GM20431 (cell line): Measurements from ENCODE around the gene BNC2.

ENCODE experiments used
- in situ Hi-C: fragments of 300-500 bp; cut with MseI, MboI; formaldehyde crosslinking; loops from one replicate; pipeline ENCODE4 v1.15.0; 2020; ENCODE audit warnings: low sequenced_read_pairs; ENCODE audit not compliant: unreplicated experiment

The BNC2 gene

GRCh38 chr9:16871336-16872151, 1.1 kb upstream of the BNC2 start:
- in situ Hi-C loops = no loop called here

DNA sequence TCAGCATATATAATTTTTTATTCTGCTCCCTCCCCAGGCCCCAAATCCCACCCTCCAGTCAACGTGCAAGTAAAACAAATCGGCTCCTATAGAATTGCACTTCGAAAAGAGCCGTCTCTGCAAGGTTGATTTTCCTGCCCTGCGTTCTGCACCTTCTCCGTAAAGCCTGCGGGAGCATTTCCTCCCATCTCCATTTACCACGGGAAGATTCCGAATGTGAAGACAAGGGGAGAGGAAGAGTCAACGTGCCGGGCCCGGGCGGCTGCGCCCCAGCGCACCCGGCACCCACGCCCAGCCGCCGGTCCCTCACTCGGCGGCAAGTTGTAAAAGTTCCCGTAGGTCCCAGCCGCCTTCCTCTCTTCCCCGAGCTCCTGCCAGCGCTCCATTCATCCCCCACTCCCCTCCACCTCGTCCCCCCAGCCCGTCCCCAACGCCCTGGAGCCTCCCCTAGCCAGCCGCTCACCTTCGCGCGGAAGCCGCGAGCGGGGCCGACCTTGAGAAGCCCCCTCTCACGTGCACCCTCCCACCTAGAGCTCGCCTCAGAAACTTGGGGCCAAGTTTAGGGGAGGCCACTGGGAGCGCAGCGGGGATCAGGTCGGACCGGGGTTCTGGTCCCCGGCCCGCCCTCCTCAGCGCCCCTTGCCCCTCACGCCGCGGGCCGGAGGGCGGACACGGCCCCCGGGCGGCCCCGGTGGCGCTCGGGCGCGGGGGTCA, 431 bp downstream of the BNC2 start:
- in situ Hi-C loops = no loop called here

DNA sequence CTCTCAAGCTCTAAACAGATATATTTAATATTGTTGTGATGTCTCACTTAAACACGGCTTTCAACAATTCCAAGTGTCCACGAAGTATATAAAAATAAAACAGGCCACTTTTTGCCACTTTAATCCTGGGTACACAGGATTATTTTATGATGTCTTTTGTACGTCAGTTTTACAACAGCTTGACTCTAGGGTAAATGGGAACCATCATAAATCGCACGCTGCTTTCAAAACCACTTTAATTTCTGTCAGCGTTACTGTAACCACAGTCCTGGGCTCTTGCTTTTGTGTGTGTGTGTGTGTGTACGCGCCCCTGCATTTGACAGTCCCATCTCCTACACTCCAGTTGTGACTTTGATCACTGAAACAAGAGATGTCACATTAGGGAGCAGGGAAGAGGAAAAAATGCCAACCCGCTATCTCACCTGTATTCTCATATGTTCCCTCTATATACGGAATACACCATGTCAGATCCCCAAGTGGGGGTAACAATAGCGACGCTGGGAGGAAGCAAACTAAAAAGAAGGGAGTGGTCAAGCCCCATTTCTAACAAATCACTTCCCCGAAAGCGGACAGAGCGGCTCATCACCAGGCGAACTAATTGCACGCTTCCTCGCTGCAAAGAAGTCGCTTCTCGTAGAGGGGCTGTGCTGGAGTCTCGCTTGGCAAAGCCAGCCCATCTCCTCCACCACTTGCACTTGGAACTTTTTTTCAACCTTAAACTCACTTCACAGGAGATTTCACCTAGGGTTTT, 1.2 kb downstream of the BNC2 start:
- in situ Hi-C loops = no loop called here

- in situ Hi-C loops = no loop called here
These were observed 1.8 kb downstream of the BNC2 start for GRCh38 chr9:16868701-16869100.

DNA sequence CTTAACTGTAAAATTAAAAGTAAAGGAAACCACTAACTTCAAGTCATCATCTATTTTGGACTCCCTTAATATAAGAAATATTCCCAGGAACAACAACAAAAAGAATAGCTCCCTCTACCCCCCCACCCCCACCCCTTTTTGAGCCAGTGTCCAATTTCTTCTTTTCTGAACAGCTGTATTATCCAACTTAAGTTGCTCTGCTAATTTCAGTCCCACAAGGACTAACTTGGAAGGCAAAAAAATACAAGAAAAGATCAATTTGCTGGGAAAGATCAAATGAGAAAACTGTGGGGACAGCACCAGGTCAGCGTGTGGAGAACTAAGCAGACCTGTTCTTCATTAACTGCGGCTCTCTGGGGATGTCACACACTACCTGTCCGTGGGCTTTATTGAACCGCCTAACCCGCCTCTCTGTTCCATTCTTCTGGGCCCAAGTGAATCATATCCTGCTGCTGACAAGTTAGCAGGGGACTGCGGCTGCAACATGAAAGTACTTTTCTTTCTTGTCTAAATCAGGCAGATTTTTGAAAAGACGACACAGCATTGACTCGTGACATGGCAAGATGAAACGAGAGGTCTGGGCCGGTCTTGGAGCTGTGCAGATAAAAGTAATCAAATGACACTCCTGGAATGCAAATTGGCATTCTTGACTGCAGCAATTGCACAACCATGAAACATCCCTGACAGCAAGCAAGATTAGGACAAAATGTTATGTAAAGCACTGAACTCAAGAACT, 2.7 kb downstream of the BNC2 start:
- in situ Hi-C loops = no loop called here

- in situ Hi-C loops = no loop called here
These were observed 3.9 kb downstream of the BNC2 start for GRCh38 chr9:16866587-16866986.

DNA sequence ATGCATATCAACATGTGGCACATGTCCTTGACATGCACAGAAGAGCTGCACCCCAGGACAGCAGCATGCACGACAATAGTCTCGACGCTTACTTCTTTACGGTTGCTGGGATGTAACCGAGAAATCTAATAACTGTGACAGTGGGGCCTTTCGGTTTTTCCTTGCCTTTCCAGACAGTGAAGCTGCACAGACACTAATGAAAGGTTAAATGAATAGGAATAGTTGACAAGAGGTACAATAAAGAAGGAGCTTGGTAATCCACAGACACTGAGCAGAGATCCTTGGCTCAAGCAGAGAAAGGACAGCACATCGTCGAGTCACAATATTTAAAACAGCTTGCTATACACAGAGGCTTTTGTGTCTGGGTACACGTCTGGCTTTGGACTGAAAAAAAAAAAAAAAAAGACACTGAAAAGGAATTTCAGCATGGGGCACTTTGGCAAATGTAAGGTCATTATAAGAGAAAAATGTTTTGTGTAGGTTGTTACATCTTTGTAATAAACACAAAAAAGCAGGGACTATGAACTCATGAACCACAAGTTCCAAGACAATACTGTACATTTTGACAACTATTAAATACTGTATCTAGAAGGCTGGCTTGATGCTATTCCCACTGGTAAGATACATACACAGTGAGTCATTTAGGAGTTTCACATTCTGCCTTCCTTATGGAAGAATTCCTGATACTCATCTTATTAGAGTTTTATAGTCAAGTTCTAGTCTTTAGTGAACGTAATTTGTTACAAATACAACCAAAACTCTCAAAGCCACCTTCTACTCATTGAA, 5.6 kb downstream of the BNC2 start:
- in situ Hi-C loops = no loop called here

- in situ Hi-C loops = no loop called here
These were observed 22.3 kb downstream of the BNC2 start for GRCh38 chr9:16848179-16848578.

- in situ Hi-C loops = no loop called here
These were observed 23.5 kb downstream of the BNC2 start for GRCh38 chr9:16846986-16847385.

GRCh38 chr9:16846367-16846766, 24.1 kb downstream of the BNC2 start:
- in situ Hi-C loops = no loop called here

DNA sequence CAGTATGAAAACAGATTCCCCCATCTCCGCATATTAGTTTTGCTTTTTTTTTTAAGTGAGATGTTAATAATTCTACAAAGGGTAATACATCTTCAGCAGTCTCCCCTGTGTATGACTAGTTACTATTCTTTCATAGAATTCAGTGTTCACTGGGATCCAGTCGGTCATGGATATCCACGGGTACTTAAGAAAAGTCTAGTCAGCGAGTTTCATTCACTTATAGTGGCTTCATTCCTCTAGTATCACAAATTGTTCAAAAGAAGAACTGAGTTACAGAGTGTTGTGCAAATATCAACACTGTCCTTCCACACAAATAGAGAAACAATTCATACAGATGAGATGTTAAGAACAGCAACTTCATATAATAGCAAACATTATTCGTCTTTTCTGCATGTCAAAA, 35.7 kb downstream of the BNC2 start:
- in situ Hi-C loops = no loop called here

- in situ Hi-C loops = no loop called here
These were observed 37.1 kb downstream of the BNC2 start for GRCh38 chr9:16833296-16833835.

DNA sequence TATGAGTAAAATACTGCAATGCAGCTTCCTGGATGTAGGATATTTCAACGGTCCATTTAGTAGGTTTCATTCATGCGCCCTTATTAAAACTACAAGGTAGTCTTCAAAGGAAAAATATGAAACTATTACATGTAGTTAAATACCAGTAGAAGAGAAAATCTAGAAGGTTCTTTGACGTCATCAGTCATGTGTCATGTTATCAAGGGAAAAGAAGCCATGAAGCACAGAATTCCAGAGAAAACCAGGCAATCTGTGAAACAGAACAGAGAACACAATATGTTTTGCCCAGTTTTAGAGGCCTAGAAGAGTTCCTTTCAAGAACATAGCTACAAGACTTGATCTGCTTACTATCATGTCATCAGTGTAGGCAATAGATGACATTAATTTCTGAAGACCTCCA, 38.4 kb downstream of the BNC2 start:
- in situ Hi-C loops = no loop called here

- in situ Hi-C loops = no loop called here
These were observed 39.7 kb downstream of the BNC2 start for GRCh38 chr9:16830806-16831205.

DNA sequence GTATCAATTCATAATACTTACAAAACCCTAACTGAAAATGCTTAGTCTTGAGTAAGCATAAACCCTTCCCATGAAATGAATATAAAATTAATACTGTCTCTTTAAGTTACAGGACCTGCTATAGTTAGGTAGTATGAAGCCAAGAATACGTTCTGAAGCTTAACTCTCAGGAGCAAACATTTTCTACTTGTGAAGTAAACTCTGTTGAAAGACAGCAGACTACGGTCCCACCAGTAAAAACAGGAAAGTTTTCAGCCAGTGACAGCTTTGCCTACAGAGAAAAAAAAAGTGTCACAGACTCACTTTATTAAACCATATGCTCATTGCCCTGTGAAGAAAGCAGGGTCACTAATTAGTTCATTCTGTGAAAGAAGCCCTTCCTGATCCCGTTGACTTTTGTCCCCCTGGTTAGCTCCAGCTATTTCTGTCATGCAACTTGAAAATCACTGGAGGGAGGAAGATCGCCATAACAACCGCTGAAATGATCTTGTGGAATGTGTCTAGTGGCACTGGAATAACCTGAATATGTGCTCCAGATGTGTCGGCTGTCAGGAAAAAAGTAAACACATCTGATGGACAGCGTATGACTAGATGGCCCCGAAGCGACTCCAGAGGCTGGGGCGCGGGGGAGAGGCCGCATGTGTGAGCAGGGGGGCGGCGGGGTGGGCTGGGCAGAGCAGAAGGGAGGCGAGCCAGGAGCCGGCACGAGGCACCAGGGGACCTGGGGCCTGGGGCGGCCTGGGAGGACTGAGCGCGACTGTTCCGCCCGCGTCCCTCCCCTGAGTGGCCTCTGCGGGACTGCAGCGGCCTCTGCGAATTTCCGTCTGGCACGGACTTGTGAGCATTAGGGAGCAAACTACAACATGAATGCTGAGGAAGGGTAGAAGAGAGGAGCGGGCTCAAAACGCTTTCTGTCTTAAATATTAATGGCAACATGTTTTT, 41.9 kb downstream of the BNC2 start:
- in situ Hi-C loops = no loop called here

DNA sequence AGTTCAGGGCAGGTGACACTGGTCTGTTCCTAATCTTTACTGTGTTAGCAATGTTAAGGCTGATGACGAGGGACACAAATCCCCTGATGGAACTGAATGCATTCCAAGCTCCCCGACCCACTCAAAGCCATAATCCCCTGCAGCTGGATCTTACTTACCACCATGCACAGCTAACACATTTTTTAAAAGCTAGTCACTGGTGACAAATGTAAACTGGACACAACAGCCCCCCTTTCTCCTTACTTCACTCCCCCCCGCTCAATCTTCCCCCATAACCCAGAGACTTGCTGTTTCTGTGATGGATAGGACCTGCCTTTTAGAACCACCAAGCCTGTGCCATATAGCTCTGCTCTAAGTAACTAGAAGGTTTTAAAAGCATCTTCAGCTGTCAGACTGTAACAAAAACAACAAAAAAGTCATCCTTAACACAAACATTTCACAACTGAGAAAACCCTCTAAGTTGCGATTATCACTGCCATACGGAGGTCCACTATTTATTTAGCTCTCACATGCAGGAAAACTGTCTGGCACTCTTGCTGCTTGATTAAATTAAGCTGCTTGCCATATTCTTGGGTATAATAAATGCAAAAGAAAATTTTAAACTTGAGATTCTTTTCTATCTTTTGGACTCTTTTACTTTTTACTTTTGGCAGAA, 44.4 kb downstream of the BNC2 start:
- in situ Hi-C loops = no loop called here

DNA sequence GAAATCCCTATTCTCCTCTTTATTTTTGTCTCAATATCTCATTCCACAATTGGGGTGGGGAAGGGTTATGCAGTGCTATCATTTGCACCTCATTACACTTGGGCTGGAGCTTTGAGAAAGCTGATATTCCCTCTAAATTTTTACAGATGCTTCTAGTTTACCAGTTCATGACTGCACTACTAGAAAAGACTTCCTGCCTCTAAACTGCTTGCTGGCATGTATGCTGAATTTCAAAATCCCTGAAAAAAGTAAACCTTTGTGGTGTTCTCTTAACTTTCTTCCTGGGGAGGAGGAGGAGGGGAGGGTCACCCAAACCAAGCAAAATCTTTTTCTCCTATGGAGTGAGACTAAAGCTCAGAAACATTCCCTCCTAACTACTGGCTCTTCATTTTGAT, 45.1 kb downstream of the BNC2 start:
- in situ Hi-C loops = no loop called here
